ENCODE data around the gene RALGAPB. TPM values are rescaled to one million over a fixed set of nuclear protein-coding genes. Genes with fewer than 3 reads are reported as not detected.

RALGAPB gene
- total RNA-seq, 4 donors from 2014 or later: 34.4 to 86.7 (median 44.2) TPM

GRCh38 chr20:38608188-38608587 is 135.5 kb downstream of the RALGAPB start:
- 81% methylated on average over 4 of the region's 4 CpGs for WGBS

GRCh38 chr20:38609815-38610214 is 137.2 kb downstream of the RALGAPB start:
- peaks cover 34% of the 10 kb centered on the region for H3K27me3 ChIP-seq
- no peak overlapping the region for H3K27ac ChIP-seq
- no peaks in the 10 kb centered on the region for H3K4me1 ChIP-seq
- 68% methylated on average over 4 of the region's 4 CpGs for WGBS
- TF ChIP-seq CTCF (IDR thresholded peaks at IDR 0.05): no peak
- TF ChIP-seq POLR2AphosphoS5 (IDR thresholded peaks at IDR 0.05): no peak
- no peak for TF ChIP-seq POLR2A (IDR thresholded peaks at IDR 0.05)
- no peak for TF ChIP-seq EP300 (IDR thresholded peaks at IDR 0.05)
- no peak overlapping the region for H3K4me3 ChIP-seq
- no peaks in the 10 kb centered on the region for H3K36me3 ChIP-seq
- no peak for DNase-seq (ENCODE audit: low spot score in 2 of 2)
- H3K9me3 ChIP-seq: no peaks in the 10 kb centered on the region

More at GRCh38 chr20:38608188-38608587, 135.5 kb downstream of the RALGAPB start:
- H3K4me1 ChIP-seq: no peaks in the 10 kb centered on the region
- no peak for TF ChIP-seq POLR2A (IDR thresholded peaks at IDR 0.05)
- no peak for TF ChIP-seq POLR2AphosphoS5 (IDR thresholded peaks at IDR 0.05)
- no peak for TF ChIP-seq CTCF (IDR thresholded peaks at IDR 0.05)
- no peak for TF ChIP-seq EP300 (IDR thresholded peaks at IDR 0.05)
- H3K27me3 ChIP-seq: peaks cover 45% of the 10 kb centered on the region
- no peaks in the 10 kb centered on the region for H3K36me3 ChIP-seq
- no peaks in the 10 kb centered on the region for H3K9me3 ChIP-seq
- H3K4me3 ChIP-seq: no peak overlapping the region
- DNase-seq (ENCODE audit: low spot score in 2 of 2): no peak
- H3K27ac ChIP-seq: no peak overlapping the region

- Histone ChIP-seq H3K4me3 (no peak overlapping the region), H3K27ac (no peak overlapping the region), H3K9me3 (no peaks in the 10 kb centered on the region), H3K36me3 (no peaks in the 10 kb centered on the region), H3K4me1 (no peaks in the 10 kb centered on the region), H3K27me3 (peaks cover 35% of the 10 kb centered on the region)
- TF ChIP-seq POLR2AphosphoS5 (IDR thresholded peaks at IDR 0.05): no peak
- TF ChIP-seq POLR2A (IDR thresholded peaks at IDR 0.05): no peak
- TF ChIP-seq CTCF (IDR thresholded peaks at IDR 0.05): no peak
- TF ChIP-seq EP300 (IDR thresholded peaks at IDR 0.05): no peak
- 51% methylated on average over 5 of the region's 5 CpGs for WGBS
- no peak for DNase-seq (ENCODE audit: low spot score in 2 of 2)
These were observed 137.9 kb downstream of the RALGAPB start for GRCh38 chr20:38610521-38610920.

- no peaks in the 10 kb centered on the region for H3K9me3 ChIP-seq
- H3K27ac ChIP-seq: no peak overlapping the region
- 68% methylated on average over 5 of the region's 5 CpGs for WGBS
- no peak overlapping the region for H3K4me3 ChIP-seq
- H3K4me1 ChIP-seq: no peaks in the 10 kb centered on the region
- DNase-seq (ENCODE audit: low spot score in 2 of 2): no peak
- peaks cover 35% of the 10 kb centered on the region for H3K27me3 ChIP-seq
- no peak for TF ChIP-seq CTCF (IDR thresholded peaks at IDR 0.05)
- TF ChIP-seq EP300 (IDR thresholded peaks at IDR 0.05): no peak
- TF ChIP-seq POLR2AphosphoS5 (IDR thresholded peaks at IDR 0.05): no peak
- no peak for TF ChIP-seq POLR2A (IDR thresholded peaks at IDR 0.05)
- H3K36me3 ChIP-seq: no peaks in the 10 kb centered on the region
These were observed 140.3 kb downstream of the RALGAPB start for GRCh38 chr20:38612751-38613515.

GRCh38 chr20:38615283-38615682 is 142.6 kb downstream of the RALGAPB start:
- WGBS: 89% methylated on average over 15 of the region's 15 CpGs
- no peak for TF ChIP-seq POLR2A (IDR thresholded peaks at IDR 0.05)
- no peak for TF ChIP-seq POLR2AphosphoS5 (IDR thresholded peaks at IDR 0.05)
- TF ChIP-seq CTCF (IDR thresholded peaks at IDR 0.05): no peak
- no peak for TF ChIP-seq EP300 (IDR thresholded peaks at IDR 0.05)
- Histone ChIP-seq H3K36me3 (no peaks in the 10 kb centered on the region), H3K27me3 (peaks cover 35% of the 10 kb centered on the region), H3K9me3 (no peaks in the 10 kb centered on the region), H3K4me1 (no peaks in the 10 kb centered on the region), H3K4me3 (no peak overlapping the region), H3K27ac (no peak overlapping the region)
- no peak for DNase-seq (ENCODE audit: low spot score in 2 of 2)

All from suprapubic skin (tissue), 4 donors.